IMR-90 (cell line): ENCODE measurements around the gene FER. TPM values are rescaled to one million over a fixed set of nuclear protein-coding genes. Genes with fewer than 3 reads are reported as not detected.

Experiments
- ATAC-seq: fragments of 200-7000 bp; cut with Tn5 transposase; 2 replicates; pipeline ENCODE4 v1.9.1; 2020; ENCODE audit warnings: low read depth, mild to moderate bottlenecking, moderate library complexity
- BruUV-seq: library from RNA; stranded (reverse); fragments of 400-500 nt; replicated peaks from 2 replicates; lab custom pipeline; 2021; lab: Mats Ljungman, UMichigan
- CTCF ChIA-PET: fragments of 300-600 bp; formaldehyde crosslinking; extraction: SDS; loops from one replicate; lab custom pipeline; 2021; ENCODE audit warnings: antibody characterized with exemption; lab: Yijun Ruan, JAX
- POLR2A ChIA-PET: fragments of 300-600 bp; sonication (Branson Sonifier 250); formaldehyde crosslinking; loops from one replicate; lab custom pipeline; 2022; ENCODE audit warnings: antibody characterized with exemption; ENCODE audit not compliant: unreplicated experiment; lab: Charles Lee
- DNase-seq: peaks from one replicate; pipeline ENCODE4 v3.0.0; 2013
- H2AFZ ChIP-seq: replicated peaks from 2 replicates; pipeline ENCODE3; 2013; ENCODE audit warnings: low read length, mild to moderate bottlenecking; ENCODE audit not compliant: poor library complexity
- H2AK5ac ChIP-seq: 2 replicates; pipeline ENCODE4 v1.6.1; 2013; ENCODE audit warnings: low read depth, low read length, inconsistent platforms
- H2AK9ac ChIP-seq: replicated peaks from 2 replicates; pipeline ENCODE3; 2013; ENCODE audit warnings: mild to moderate bottlenecking, low read depth, low read length, moderate library complexity; ENCODE audit not compliant: poor library complexity
- H2BK120ac ChIP-seq: 2 replicates; pipeline ENCODE4 v1.6.1; 2013; ENCODE audit warnings: low read depth, low read length, inconsistent platforms
- H2BK15ac ChIP-seq: 3 replicates; pipeline ENCODE4 v1.6.1; 2013; ENCODE audit warnings: low read depth, low read length, inconsistent platforms
- H2BK20ac ChIP-seq: 2 replicates; pipeline ENCODE4 v1.6.1; 2013; ENCODE audit warnings: low read depth, mild to moderate bottlenecking, inconsistent platforms, low read length, moderate library complexity
- H2BK5ac ChIP-seq: 2 replicates; pipeline ENCODE4 v1.6.1; 2013; ENCODE audit warnings: mild to moderate bottlenecking, low read depth, low read length, inconsistent platforms; ENCODE audit not compliant: poor library complexity, severe bottlenecking
- H3K14ac ChIP-seq: replicated peaks from 2 replicates; pipeline ENCODE4 v1.6.1; 2013; ENCODE audit warnings: low read depth, low read length, inconsistent platforms
- H3K18ac ChIP-seq: 2 replicates; pipeline ENCODE4 v1.6.1; 2013; ENCODE audit warnings: low read depth, low read length, control low read depth
- H3K23ac ChIP-seq: 2 replicates; pipeline ENCODE4 v1.6.1; 2013; ENCODE audit warnings: low read depth, low read length, inconsistent platforms
- H3K27ac ChIP-seq: 2 replicates; pipeline ENCODE4 v1.5.1; 2013; ENCODE audit warnings: mild to moderate bottlenecking, control low read depth, low read length; ENCODE audit not compliant: insufficient read depth
- H3K27me3 ChIP-seq: 2 replicates; pipeline ENCODE4 v1.6.1; 2013; ENCODE audit warnings: low read length; ENCODE audit not compliant: control insufficient read depth, insufficient read depth
- H3K36me3 ChIP-seq: 2 replicates; pipeline ENCODE4 v1.6.1; 2013; ENCODE audit warnings: low read length, mixed read lengths; ENCODE audit not compliant: control insufficient read depth, insufficient read depth
- H3K4ac ChIP-seq: 2 replicates; pipeline ENCODE4 v1.6.1; 2013; ENCODE audit warnings: low read depth, low read length, inconsistent platforms
- H3K4me1 ChIP-seq: 2 replicates; pipeline ENCODE4 v1.6.1; 2013; ENCODE audit warnings: low read length, mixed read lengths; ENCODE audit not compliant: control insufficient read depth, insufficient read depth
- H3K4me2 ChIP-seq: 2 replicates; pipeline ENCODE4 v1.6.1; 2013; ENCODE audit warnings: low read depth, mild to moderate bottlenecking, control low read depth, low read length, moderate library complexity
- H3K4me3 ChIP-seq: 2 replicates; pipeline ENCODE4 v1.5.1; 2013; ENCODE audit warnings: low read depth, mild to moderate bottlenecking, control low read depth, low read length, moderate library complexity; ENCODE audit not compliant: insufficient read depth
- H3K56ac ChIP-seq: 2 replicates; pipeline ENCODE4 v1.6.1; 2013; ENCODE audit warnings: low read length, inconsistent platforms; ENCODE audit not compliant: insufficient read depth; ENCODE audit errors: extremely low read depth
- H3K79me1 ChIP-seq, 2 experiments: 2 replicates each; pipeline ENCODE4 v1.6.1; 2013; ENCODE audit warnings: low read length in 2 of 2, inconsistent platforms in 1 of 2, low read depth in 1 of 2
- H3K9ac ChIP-seq: 2 replicates; pipeline ENCODE4 v1.6.1; 2013; ENCODE audit warnings: low read depth, low read length, control low read depth
- H3K9me1 ChIP-seq: 2 replicates; pipeline ENCODE4 v1.6.1; 2013; ENCODE audit warnings: low read length, inconsistent platforms; ENCODE audit not compliant: insufficient read depth
- H3K9me3 ChIP-seq: 2 replicates; pipeline ENCODE4 v1.6.1; 2013; ENCODE audit warnings: low read length; ENCODE audit not compliant: control insufficient read depth, insufficient read depth
- H4K20me1 ChIP-seq: 2 replicates; pipeline ENCODE4 v1.6.1; 2013; ENCODE audit warnings: low read length, inconsistent platforms; ENCODE audit not compliant: insufficient read depth
- H4K5ac ChIP-seq: 2 replicates; pipeline ENCODE4 v1.6.1; 2013; ENCODE audit warnings: mild to moderate bottlenecking, low read depth, low read length, control low read depth
- H4K8ac ChIP-seq, 2 experiments: 2 replicates each; pipeline ENCODE4 v1.6.1; 2013; ENCODE audit warnings: low read depth in 2 of 2, low read length in 2 of 2, control low read depth in 1 of 2, inconsistent platforms in 1 of 2
- H4K91ac ChIP-seq: 2 replicates; pipeline ENCODE4 v1.6.1; 2013; ENCODE audit warnings: low read depth, low read length, inconsistent platforms; ENCODE audit not compliant: insufficient read depth
- CEBPB ChIP-seq: IDR thresholded peaks from 2 replicates; pipeline ENCODE4 v1.6.1; 2012; ENCODE audit warnings: low read depth, low read length, improper control_type of control experiment
- CHD1 ChIP-seq: IDR thresholded peaks from 2 replicates; pipeline ENCODE4 v1.6.1; 2012; ENCODE audit warnings: low read depth, low read length, improper control_type of control experiment
- FOS ChIP-seq: fragments of 150-350 bp; IDR thresholded peaks from 2 replicates; pipeline ENCODE4 v1.6.1; 2016; ENCODE audit warnings: low read depth, low read length
- WGBS, 2 experiments: methylation state at CpG; one replicate each; pipeline versions ENCODE4 v1.1.5 to v1.1.7; 2013; ENCODE audit warnings: missing lambda C conversion rate in 2 of 2; ENCODE audit not compliant: insufficient read length in 1 of 2; ENCODE audit errors: extremely low coverage in 2 of 2; 5-methylcytosine and 5-hydroxymethylcytosine counted together
- dilution Hi-C: fragments of 300-500 bp; cut with HindIII; formaldehyde crosslinking; loops from one replicate; pipeline ENCODE4 v1.14.3; 2018; ENCODE audit warnings: low sequenced_read_pairs; ENCODE audit not compliant: unreplicated experiment
- in situ Hi-C: fragments of 300-500 bp; cut with MboI; formaldehyde crosslinking; loops from 3 replicates; pipeline ENCODE4 v1.14.3; 2019; ENCODE audit warnings: low sequenced_read_pairs, inconsistent platforms, mixed read lengths
- intact Hi-C: fragments of 100-400 bp; cut with micrococcal nuclease; formaldehyde crosslinking; loops from 2 replicates; pipeline ENCODE4 v1.10.0; 2022
- polyA plus RNA-seq, 3 experiments: library from polyadenylated mRNA; depleted of rRNA; stranded (reverse); fragments of >200 nt; gene quantifications; 2 replicates each; pipeline ENCODE4 v1.2.3, GENCODE V29; 2012; ENCODE audit warnings: low replicate concordance in 1 of 3
- total RNA-seq: library from RNA; depleted of rRNA; stranded (reverse); fragments of >200 nt; gene quantifications from 2 replicates; pipeline ENCODE4 v1.2.3, GENCODE V29; 2012

Gene FER
- total and polyA plus RNA-seq, 2 of the 4 experiments (the other 2 are of a cell fraction), result 3.5 to 32.4 TPM

- H2AK9ac ChIP-seq, result no peak overlapping the region
- H2AK5ac ChIP-seq, result no peak overlapping the region
- peaks cover 5% of the 10 kb centered on the region; the same call in 1 of the 2 replicates for H3K4me1 ChIP-seq
- no peaks in the 10 kb centered on the region for H4K20me1 ChIP-seq
- DNase-seq (peak; percentile 61), ATAC-seq (peak; percentile 75)
- intact Hi-C loops, result no loop called here
- H3K36me3 ChIP-seq, result no peaks in the 10 kb centered on the region
- ChIA-PET POLR2A (no interaction called here), CTCF (interaction anchor here (0.5 kb wide), 1 partner anchor 220 kb away, joined by 3 read pairs; no protein-coding TSS in a partner anchor)
- no peaks in the 10 kb centered on the region for H3K9me3 ChIP-seq
- no peaks in the 10 kb centered on the region for H3K27me3 ChIP-seq
- BruUV-seq, result no TSS peak
- H3K9me1 ChIP-seq, result no peaks in the 10 kb centered on the region
- no peak overlapping the region for H3K23ac ChIP-seq
- peak overlapping the region; percentile 65; the same call in 1 of the 2 replicates for H3K4me2 ChIP-seq
- no peak overlapping the region for H3K14ac ChIP-seq
- no peak overlapping the region for H3K4me3 ChIP-seq
- H3K4ac ChIP-seq, result no peak overlapping the region
- H2BK120ac ChIP-seq, result no peak overlapping the region
- H3K18ac ChIP-seq, result no peak overlapping the region
- TF ChIP-seq CEBPB (no peak), FOS (peak; percentile 41; the same call in 1 of the 2 replicates), CHD1 (no peak)
- dilution Hi-C loops, result no loop called here
- in situ Hi-C loops, result no loop called here
- no peak overlapping the region for H4K5ac ChIP-seq
- H3K56ac ChIP-seq, result no peak overlapping the region
- 100% methylated on average over 2 of the region's 3 CpGs; no CpG with 5 or more reads in 1 of the 2 experiments for WGBS, 2 experiments
- no peak overlapping the region for H4K91ac ChIP-seq
- H2BK15ac ChIP-seq, result no peak overlapping the region
- H2AFZ ChIP-seq, result no peak overlapping the region
- no peak overlapping the region for H3K9ac ChIP-seq
- no peak overlapping the region for H3K27ac ChIP-seq
- H4K8ac ChIP-seq, result no peak overlapping the region
- no peaks in the 10 kb centered on the region for H3K79me1 ChIP-seq
- H2BK5ac ChIP-seq, result no peak overlapping the region
- no peak overlapping the region for H2BK20ac ChIP-seq
Measured at GRCh38 chr5:108900668-108901067, 153.0 kb downstream of the FER start.
